ENCODE data around the gene MRRF. TPM values are rescaled to one million over a fixed set of nuclear protein-coding genes. Genes with fewer than 3 reads are reported as not detected.

The MRRF gene
- total RNA-seq, 6 donors from 2014 or later: 21.4 to 54.5 (median 29.7) TPM

- no peaks in the 10 kb centered on the region for H3K36me3 ChIP-seq
- DNase-seq: no peak
- WGBS, 2 donors: 37 to 63% methylated on average over 4 of the region's 4 CpGs
- H3K27me3 ChIP-seq: peaks cover 0 to 58% (median 21%) of the 10 kb centered on the region in 4 donors
- H3K27ac ChIP-seq: no peak overlapping the region
- ATAC-seq (ENCODE audit: low FRiP score in 2 of 2): no peak
- no peak for TF ChIP-seq POLR2AphosphoS5 (IDR thresholded peaks at IDR 0.05)
- no peak for TF ChIP-seq EP300 (IDR thresholded peaks at IDR 0.05)
- TF ChIP-seq POLR2A (IDR thresholded peaks at IDR 0.05): no peak
- TF ChIP-seq CTCF (IDR thresholded peaks at IDR 0.05): no peak
- H3K4me1 ChIP-seq: peaks cover 22 to 39% (median 31%) of the 10 kb centered on the region in 4 donors
- H3K9me3 ChIP-seq: no peaks in the 10 kb centered on the region
- H3K4me3 ChIP-seq: no peak overlapping the region
Observed at GRCh38 chr9:122217640-122218039, 47.0 kb upstream of the MRRF start.

- H3K4me1 ChIP-seq: peaks cover 21 to 37% (median 29%) of the 10 kb centered on the region in 4 donors
- no peak overlapping the region for H3K27ac ChIP-seq
- no peaks in the 10 kb centered on the region for H3K9me3 ChIP-seq
- H3K27me3 ChIP-seq: peaks cover 0 to 55% (median 20%) of the 10 kb centered on the region in 4 donors
- ATAC-seq (ENCODE audit: low FRiP score in 2 of 2) (no peak), DNase-seq (no peak)
- TF ChIP-seq POLR2A (IDR thresholded peaks at IDR 0.05) (no peak), POLR2AphosphoS5 (IDR thresholded peaks at IDR 0.05) (no peak), CTCF (IDR thresholded peaks at IDR 0.05) (no peak), EP300 (IDR thresholded peaks at IDR 0.05) (no peak)
- 44 to 55% methylated on average over 11 of the region's 11 CpGs for WGBS, 2 donors
- H3K36me3 ChIP-seq: no peaks in the 10 kb centered on the region
- no peak overlapping the region for H3K4me3 ChIP-seq
Observed at GRCh38 chr9:122218071-122218934, 46.4 kb upstream of the MRRF start.

DNA sequence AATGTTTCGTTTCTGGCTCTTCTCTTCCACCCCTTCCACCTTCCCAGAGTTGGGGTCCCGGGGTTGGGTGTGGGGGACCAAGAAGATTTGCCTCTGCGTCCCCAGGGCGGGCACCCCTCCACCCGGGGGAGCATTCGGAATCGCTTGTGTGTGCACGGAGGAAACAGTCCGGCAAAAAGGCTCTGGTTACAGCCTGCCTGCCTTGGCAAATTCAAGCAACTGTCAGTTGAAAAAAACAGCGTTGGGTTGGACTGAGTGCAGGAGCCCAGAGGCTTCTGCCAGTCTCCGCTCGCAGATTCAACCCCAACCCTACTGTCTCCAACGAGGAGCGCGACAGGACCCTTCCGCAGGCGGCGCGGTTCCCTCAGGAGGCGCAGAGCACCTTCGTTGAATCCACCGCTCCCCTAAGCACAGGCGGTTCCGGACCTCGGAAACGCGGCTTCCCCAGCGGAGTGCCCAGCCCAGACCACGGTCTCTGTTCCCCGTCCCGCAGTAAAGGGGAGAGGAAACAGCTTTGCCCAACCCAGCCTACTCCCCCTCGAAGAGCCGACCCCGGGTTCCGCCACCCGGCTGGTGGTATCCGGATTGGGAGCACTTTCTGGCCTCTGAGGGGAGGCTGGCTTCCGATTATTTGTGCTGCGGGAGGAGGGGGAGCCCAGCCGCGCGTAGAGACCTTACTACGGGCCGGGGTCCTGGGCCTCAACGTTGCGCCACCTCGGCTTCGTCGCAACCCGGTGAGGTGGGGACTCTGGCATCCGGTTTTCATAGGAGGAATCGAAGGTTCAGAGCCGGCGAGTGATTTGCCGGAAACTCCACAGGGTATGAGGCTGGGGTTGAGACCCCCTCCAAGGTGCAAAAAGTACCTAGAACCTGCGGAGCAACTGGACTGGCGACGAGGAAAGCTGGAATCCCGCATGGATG is 45.5 kb upstream of the MRRF start:
- WGBS, 2 donors: 27 to 62% methylated on average over 20 to 59 of the region's 59 CpGs
- H3K4me3 ChIP-seq: peak overlapping the region in 1 of 4 donors; percentile 1
- ATAC-seq (ENCODE audit: low FRiP score in 2 of 2): peak in 1 of 2 donors; percentile 9
- H3K9me3 ChIP-seq: no peaks in the 10 kb centered on the region
- TF ChIP-seq POLR2A (IDR thresholded peaks at IDR 0.05) (no peak), CTCF (IDR thresholded peaks at IDR 0.05) (no peak), EP300 (IDR thresholded peaks at IDR 0.05) (no peak)
- peaks cover 0 to 48% (median 12%) of the 10 kb centered on the region in 4 donors for H3K27me3 ChIP-seq
- H3K4me1 ChIP-seq: peaks cover 13 to 28% (median 20%) of the 10 kb centered on the region in 4 donors
- peak in 1 of 2 donors; percentile 68 for DNase-seq
- H3K27ac ChIP-seq: no peak overlapping the region
- no peaks in the 10 kb centered on the region for H3K36me3 ChIP-seq

DNA sequence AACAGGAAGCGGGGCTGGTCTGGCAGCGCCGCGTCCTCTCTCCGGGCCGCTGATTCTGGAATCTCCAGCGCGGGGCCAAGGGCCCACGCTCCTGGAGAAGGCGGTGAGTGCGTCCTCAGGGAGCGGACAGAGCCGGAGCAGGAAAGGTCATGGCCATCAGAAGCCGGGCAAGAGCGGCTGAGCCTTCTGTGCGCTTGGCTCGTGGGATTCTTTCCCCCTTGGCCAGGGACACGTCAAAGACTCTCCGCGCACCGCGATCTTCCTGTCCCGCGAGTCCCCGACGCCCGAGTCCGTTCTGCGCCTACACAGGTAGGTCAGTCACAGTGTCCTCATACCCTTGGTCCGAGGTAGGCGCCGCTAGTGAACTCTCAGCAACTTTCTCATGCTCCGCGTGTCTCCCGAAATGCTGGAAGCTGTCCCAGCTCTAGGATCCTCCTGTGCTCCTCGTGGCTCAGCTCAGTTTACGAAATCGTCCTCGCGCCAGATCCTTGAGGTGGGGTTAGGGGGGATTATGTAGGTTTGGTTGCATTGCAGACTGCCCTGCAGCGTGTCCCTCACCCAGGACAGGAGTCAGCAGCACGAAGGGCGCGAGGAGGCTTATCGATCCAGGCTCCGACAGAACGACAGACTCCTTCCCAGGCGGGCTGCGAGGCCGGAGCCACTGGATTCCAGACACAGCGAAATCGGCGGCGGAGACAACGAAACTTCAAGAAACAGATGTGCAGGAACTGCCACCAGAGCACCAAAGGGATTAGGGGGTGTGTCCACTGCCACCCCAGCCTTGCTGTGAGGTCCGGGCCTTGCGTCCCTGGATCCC is 44.6 kb upstream of the MRRF start:
- peak overlapping the region in 1 of 4 donors; percentile 1 for H3K4me3 ChIP-seq
- no peaks in the 10 kb centered on the region for H3K9me3 ChIP-seq
- TF ChIP-seq POLR2A (IDR thresholded peaks at IDR 0.05): no peak
- no peak for TF ChIP-seq POLR2AphosphoS5 (IDR thresholded peaks at IDR 0.05)
- TF ChIP-seq CTCF (IDR thresholded peaks at IDR 0.05): no peak
- TF ChIP-seq EP300 (IDR thresholded peaks at IDR 0.05): no peak
- no peaks in the 10 kb centered on the region for H3K36me3 ChIP-seq
- WGBS, 2 donors: 25 to 65% methylated on average over 40 to 56 of the region's 57 CpGs
- H3K4me1 ChIP-seq: peaks cover 11 to 24% (median 18%) of the 10 kb centered on the region in 4 donors
- peak in 1 of 2 donors; percentile 17 for ATAC-seq (ENCODE audit: low FRiP score in 2 of 2)
- no peak overlapping the region for H3K27ac ChIP-seq
- DNase-seq: peak in 1 of 2 donors; percentile 79
- peaks cover 0 to 43% (median 13%) of the 10 kb centered on the region in 4 donors for H3K27me3 ChIP-seq
